Activated T-helper 1 cell treated with Interleukin-2 at 50 U/mL for 16 hours (primary cell): ENCODE results near the gene IGFBP5.

Experiments
- DNase-seq: peaks from one replicate; pipeline ENCODE4 v3.0.0-alpha.2; 2020; ENCODE audit warnings: low read depth

IGFBP5 gene

DNA sequence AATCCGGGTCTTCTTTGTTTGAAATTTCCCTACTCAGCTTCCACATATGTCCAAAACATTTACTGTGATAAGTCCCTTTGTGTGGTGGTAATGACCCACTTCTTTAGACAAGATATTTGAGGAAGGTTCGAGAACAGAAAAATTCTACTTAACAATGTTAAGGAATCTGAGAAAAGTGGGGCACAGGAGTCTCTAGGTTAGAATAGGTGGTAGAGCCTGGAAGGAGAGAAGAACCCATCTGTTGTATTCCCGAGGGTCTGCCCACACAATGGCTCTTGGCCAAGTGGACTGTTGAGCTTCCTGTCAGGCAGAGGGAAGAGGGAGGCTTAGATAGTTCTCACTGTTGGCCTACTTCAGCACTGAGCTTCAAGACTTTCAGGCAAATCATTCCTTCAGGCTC lies 57.9 kb downstream of the IGFBP5 start:
- DNase-seq: no peak

DNA sequence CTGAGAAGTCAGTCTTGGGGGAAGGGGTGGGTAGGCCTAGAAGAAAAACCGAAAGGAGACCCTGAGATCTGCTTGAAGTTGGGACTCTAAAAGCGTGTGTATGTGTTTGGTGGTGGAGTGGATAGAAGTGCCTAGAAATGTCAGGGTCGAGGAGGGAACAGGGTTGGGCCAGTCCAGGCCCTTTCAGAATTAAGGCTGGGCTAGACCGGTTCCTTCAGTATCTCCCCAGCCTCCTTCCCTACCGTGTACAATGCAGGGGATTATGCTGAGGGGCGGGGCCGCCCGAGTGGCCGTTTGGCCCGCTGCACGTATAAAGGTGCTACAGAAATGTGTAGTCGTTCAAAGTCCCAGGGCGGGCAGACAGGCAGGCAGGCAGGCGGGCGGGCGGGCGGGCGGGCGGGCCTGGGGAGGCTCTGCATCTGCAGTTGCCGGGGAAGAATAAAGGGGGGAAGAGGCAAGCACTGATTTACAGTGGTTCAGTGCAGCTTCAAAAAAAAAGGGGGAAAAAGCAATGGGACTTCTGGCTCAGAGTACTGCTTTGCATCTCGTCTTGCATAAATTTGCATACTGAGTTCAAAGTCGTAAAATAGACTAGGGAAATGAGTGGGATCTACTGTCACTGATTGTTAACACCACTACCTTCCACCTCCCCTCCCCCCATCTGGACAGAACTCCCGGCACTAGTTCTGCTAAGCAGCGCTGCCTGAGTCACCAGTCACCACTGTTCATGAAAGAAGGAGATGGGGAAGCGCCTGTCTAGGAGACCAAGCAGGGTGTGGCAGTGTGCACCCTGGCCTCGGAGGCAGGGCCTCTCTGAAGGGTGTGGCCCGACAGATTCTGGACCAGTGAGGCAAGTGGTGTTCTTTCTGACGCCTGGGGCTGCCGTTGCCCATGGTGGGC lies 58.5 kb downstream of the IGFBP5 start:
- no peak for DNase-seq

DNA sequence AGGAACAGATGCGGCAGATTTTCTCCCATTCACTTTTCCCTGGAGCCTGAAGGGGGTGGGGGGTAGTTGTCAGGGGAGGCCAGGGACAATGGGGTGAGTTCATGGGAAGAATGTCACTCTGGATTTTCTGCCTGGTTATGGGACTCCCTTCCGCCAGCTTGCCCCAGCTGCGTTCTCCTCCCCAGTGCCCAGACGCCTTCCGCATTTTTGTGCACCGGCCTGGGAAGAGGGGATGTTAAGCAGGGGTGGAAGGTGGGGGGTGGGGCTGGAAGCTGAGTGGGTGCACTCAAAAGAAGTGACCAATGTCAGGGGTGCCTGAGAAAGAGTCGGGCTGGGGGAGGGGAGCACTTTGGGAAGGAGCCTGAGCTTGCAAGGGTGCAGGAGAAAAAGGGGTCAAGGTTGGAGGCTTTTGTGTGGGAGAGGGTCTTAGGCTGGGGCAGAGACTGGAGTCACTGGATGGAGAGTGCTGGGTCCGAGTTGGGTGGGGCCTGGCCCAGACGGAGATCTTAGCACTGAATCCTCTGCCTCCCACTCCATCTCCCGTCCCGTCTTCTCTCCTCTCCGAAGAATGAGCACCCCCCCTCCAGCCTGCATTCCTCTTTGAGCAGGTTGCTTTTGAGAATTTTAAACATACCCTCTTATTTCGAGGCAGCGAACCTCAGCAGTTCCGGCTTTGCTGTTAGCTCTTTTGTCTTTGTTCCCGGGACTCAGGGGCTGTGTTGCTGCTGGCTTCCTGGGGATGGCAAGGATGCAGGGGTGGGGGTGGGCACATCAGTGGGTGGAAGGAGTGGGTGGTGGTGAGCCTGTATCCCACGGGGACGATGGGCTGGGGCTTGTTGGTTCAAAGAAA lies 59.4 kb downstream of the IGFBP5 start:
- DNase-seq: no peak

DNA sequence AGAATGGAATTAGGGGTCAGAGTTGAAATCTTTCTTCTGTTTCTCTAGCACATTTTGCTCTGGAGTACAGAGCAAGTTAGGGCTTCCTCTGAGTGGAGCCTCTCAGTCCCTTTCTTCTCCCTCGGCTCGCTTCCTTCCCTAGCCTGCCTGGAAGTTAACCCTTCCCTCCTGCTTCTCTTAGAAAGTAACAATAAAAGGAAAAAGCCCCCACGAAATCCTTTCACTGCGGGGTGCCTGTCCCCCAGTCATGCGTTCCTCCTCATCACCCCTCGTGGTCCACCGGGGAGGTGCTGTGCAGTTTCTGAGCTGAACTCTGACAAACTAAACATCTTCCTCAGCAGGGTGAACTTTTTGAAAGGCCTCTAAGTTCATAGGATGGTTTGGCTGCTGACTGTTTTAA lies 60.2 kb downstream of the IGFBP5 start:
- DNase-seq: no peak

DNA sequence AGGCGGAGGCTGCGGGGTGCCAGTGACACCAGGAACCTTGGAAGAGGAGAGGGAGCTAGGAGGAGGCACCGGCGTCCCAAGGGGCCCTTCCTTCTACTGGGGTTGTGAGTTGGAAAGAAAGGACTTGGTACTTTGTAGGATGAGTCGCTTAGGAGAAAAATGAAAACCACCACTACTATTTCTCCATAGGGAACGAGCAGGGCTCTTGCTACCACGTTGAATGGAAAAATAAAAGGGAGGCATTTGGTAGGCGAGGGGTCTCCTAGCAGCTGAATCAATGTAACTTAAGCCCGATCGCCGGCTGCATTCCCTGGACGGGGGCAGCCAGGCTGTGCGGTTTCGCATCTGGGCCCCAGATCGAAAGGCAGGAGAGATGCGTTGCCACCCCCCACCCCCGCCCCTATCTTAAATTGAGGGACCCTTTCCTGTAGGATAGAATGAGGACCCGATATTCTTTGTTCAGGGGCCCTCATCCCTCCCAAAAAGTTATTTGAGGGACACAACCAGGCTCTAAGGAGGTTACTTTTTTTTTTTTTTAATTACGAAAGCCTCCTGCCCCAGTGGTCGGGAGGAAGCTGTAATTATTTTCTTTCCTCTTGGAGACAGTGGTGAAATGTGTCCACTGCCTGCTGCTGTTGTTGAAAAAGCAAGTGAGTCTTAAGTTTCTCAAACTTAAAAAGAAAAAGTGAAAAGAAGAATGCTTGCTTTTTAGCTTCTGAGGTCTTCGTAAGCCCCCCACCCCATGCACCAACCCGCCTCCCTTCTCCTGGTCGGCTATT lies 60.8 kb downstream of the IGFBP5 start:
- DNase-seq: no peak

- DNase-seq: no peak
Observed at GRCh38 chr2:216633616-216634369, 61.6 kb downstream of the IGFBP5 start.

DNA sequence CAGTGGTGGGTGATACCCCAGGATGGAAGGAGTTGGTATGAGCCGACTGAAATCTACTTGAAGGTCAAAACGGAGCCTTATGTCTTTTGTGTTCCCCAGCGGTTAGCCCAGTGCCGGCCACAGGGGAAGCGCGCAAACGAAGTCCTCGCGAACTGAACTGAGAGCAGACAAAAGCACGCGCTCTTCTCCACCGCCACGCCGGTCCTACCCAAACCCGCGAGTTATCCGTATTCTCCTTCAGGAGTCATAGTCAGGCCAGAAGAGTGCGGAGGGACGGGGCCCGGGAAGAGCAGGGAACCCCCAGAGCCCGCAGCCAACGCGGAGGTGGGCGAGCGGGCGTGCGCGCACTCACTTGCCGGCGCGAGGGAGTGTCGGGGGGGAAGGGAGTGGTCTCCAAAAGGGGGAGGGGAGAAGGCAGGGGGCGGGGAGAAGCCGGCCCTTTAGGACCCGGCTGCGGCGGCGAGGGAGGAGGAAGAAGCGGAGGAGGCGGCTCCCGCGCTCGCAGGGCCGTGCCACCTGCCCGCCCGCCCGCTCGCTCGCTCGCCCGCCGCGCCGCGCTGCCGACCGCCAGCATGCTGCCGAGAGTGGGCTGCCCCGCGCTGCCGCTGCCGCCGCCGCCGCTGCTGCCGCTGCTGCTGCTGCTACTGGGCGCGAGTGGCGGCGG lies 62.3 kb downstream of the IGFBP5 start, which contains the start of gene IGFBP2:
Gene IGFBP2, plus strand, starts transcription at position 469 of the 664 bp plus-strand sequence. Its CDS starts 104 bp downstream, at position 573.
- no peak for DNase-seq

GRCh38 chr2:216632346-216632951 lies 62.9 kb downstream of the IGFBP5 start:
- no peak for DNase-seq

DNA sequence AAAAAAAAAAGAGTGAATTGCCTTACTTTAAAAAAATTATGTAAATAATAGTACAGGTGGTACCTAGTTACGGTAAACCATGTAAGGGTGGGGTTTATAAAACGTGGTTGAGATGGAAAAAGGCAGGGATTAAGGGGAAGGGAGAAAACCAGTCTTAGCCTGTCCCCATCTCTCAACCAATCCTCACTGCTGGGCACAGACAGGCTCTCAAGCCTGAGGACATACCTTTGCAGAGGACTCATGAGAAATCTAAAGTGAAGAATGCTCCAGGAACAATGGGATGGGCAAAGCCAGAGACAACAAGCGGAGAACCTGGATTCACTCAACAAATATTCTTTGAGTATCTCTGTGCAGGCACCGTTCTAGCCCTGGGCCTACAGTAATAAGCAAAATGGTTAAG lies 65.6 kb downstream of the IGFBP5 start:
- no peak for DNase-seq

DNA sequence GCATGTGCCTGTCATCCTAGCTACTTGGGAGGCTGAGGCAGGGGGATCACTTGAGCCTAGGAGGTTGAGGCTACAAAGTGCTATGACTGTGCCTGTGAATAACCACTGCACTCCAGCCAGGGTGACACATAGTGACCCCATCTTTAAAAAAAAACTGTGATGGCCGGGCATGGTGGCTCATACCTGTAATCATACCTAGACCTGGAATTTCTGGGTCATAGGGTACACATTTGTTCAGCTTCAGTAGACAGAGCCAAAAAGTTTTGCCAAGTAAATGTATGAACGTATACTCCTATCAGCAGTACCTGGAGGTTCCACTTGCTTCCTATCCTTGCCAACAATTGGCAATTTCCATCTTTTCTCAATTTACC lies 68.5 kb downstream of the IGFBP5 start:
- no peak for DNase-seq

DNA sequence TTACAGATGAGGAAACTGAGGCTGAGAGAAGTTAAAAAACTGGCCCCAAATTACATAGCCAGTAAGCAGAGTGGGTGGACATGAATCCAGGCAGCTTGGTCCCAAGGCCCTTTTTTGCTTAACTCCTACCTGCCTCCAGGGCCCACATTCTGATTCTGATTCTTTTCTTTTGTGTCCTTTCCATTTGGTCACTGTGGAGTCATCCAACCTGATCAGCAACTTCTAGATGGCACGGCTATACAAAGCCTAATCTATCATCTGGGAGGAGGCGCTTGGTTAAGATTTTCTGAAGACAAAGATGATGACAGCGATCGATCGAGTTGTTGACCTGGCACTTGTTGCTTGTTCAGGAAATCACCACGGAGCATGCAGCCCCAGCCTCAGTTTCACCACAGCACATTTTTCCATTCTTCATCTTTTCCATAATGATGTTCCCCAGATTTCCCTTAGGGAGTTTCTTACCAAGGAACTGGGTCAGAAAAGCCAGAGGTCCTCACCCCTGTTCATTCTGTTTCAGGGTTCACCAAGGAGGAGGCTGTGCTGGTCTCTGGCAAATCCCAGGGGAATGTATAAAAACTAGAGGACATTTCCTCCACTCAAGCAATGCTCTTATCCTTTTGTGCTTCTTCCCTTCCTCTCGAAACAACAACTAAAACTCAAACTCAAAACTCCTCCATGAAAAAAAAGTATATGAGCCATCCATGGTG lies 69.0 kb downstream of the IGFBP5 start:
- no peak for DNase-seq

DNA sequence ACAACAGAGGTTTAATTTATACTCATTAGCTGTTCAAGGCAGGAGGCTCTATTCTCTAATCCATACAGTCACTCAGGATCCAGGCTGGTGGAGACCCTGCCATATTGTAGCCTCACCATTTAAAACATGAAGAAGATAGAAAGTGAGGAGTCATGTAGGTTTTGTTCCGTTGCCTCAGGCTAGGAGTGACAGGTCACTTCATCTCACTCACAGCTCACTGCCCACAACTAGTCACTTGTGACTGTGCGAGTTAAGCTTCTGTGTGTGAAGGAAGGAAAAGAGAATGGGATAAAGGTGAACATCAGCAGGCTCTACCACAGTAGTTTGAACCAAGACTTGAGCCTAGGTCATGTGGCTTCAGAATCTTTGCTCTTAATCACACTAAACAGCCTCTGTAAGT lies 71.1 kb downstream of the IGFBP5 start:
- DNase-seq: no peak

GRCh38 chr2:216622526-216622925 lies 72.8 kb downstream of the IGFBP5 start:
- no peak for DNase-seq
